Stimulated activated CD4-positive, alpha-beta T cell treated with anti-CD3 and anti-CD28 coated beads, Interleukin-2, amount 100 ng/mL, for 4 hours (primary cell): Measurements from ENCODE around the gene KBTBD6.
"Not testable (repeated sequence)": the region's sequence is repeated elsewhere in the genome, so short reads cannot be mapped to it uniquely, and the experiment has no call there.

Experiments used
- DNase-seq: peaks from one replicate; pipeline ENCODE4 v3.0.0-alpha.2; 2020; ENCODE audit warnings: low read depth

The KBTBD6 gene, protein sequence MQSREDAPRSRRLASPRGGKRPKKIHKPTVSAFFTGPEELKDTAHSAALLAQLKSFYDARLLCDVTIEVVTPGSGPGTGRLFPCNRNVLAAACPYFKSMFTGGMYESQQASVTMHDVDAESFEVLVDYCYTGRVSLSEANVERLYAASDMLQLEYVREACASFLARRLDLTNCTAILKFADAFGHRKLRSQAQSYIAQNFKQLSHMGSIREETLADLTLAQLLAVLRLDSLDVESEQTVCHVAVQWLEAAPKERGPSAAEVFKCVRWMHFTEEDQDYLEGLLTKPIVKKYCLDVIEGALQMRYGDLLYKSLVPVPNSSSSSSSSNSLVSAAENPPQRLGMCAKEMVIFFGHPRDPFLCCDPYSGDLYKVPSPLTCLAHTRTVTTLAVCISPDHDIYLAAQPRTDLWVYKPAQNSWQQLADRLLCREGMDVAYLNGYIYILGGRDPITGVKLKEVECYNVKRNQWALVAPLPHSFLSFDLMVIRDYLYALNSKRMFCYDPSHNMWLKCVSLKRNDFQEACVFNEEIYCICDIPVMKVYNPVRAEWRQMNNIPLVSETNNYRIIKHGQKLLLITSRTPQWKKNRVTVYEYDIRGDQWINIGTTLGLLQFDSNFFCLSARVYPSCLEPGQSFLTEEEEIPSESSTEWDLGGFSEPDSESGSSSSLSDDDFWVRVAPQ

DNA sequence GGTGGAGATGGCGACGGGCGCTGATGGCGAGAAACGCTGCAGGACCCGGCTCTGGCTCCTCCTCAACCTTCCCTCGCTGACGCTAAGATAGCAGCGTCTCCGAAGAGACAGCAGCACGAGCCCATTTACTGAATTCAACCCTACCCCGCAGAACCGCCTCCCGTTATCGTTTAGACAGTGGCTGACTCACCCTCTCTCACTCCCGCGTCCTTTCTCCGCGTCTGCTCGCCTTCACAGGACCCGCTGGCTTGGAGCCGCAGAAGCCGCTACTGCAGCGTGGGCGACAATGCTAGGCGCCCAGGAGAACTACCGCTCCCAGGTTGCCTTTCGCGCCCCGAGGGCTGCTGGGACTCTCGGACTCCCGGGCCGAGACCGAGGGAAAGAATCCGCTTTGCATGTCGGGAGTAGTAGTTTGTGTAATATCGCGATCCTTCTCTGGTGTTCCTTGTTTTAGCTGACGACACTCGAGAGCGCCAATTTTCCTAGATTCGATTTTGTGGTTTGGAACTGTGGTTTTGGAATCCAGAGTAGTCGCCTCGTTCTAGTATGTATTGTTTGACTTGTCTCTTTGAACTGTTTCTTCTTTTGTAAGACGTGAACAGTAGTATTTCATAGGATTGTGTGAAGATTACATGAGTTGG is at the start of gene KBTBD6:
KBTBD6 (minus strand) TSS at position 291 of the 641 bp plus-strand sequence. CDS start 291 bp downstream, outside the sequence.
- DNase-seq, result peak; percentile 95

DNA sequence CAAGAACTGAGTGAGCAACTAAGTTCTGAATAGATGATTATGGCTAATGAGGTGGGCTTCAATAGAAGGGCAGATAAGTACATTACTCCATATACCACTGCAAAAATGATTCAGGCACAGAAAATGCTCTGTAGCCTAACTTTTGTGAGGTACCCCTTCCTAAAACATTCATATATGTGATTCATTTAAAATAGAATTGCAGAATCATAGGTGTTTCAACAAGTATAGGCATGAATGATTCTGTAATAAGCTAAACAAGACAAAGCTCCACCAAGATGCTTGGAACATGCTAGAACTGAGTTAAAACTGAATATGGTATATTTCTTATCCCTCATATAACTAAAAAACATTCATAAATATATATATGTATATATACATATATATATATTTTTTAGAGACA is 49.6 kb upstream of the KBTBD6 start:
- no peak for DNase-seq

DNA sequence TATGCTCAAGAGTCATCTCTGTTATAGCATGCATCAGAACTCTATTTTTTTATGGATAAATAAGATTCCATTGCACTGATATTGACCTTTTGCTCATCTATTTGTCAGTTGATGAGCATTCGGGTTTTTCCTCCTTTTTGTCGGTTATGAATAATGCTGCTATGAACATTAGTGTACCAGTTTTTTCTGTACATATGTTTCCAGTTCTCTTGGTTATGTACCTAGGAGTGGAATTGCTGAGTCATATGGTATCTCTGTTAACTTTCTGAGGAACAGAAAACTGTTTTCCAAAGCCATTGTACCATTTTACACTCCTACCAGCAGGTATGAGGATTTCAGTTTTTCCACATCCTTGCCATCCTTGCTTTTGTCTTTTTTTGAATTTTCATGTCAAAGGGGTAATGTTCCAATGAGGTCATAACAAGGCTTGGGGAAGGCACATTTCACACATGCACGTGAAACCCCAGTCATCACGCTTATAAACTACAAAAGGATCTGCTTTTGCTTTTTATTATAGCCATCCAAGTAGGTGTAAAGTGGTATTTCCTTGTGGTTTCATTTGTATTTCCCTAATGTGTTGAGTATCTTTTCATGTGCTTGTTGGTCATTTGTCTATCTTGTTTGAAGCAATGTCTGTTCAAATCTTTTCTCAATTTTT is 47.1 kb upstream of the KBTBD6 start:
- no peak for DNase-seq

DNA sequence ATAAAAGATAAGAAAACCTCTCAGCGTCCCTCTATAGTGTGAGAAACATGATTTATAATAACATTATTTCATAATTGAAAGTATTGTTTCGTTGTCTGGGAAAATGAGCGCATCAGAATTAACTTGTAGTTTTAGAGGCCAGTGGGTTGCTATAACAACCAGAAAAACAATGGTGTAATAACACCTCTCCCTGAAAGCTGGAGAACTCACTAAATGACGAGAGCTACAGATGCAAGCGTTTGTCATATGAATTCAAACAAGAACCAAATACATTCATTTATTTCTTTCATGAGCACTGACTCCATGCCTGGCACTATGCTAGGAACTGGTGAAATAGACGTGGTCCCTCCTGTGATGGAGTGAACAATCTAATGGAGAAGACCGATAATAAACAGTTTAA is 45.4 kb upstream of the KBTBD6 start:
- no peak for DNase-seq

DNA sequence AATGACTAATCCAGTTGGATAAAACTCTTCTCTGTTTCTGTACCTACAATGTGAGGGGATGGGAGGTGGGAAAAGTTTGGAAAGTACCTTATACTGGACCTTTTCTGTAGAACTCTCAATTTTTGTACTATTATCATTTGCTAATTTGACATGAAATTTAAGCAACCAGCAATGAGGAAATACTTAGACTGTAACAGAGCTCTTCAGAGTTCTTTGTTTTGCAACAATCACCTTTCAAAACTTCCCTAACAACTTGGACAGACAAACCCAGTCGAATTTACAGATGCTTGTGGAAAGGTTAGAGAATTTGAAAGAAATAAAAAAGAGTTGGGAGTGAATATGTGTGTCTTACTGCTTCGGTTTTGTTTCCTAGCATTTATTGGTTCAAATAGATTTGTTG is 45.0 kb upstream of the KBTBD6 start:
- no peak for DNase-seq

DNA sequence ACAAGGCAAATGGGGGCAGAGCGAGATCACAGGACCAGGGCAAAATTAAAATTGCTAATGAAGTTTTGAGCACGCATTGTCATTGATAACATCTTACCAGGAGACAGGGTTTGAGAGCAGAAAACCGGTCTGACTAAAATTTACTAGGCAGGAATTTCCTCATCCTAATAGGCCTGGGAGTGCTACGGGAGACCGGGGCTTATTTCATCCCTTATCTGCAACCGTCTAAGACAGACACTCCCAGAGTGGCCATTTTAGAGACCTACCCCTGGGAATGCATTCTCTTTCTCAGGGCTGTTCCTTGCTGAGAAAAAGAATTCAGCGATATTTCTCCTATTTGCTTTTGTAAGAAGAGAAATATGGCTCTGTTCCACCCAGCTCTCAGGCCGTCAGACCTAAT is 43.0 kb upstream of the KBTBD6 start:
- not testable (repeated sequence) for DNase-seq

DNA sequence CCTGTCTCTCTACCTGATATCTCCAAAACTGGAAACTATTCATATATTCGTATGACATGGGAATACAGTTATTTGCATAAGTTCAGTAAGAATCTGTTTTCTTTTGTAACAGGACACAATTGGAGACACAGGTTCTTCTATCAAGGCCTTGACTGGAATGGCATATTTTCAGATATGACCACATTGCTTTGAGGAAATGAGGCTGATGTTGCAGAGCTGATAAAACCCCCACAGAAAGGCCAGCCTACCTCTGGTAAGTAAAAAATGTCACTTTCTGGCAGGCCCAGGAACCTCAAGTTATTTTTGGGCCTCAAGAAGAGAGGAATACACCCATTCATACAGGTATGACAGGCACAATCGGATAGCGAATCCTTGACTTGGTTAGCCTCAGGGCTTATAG is 29.5 kb upstream of the KBTBD6 start:
- DNase-seq, result no peak

DNA sequence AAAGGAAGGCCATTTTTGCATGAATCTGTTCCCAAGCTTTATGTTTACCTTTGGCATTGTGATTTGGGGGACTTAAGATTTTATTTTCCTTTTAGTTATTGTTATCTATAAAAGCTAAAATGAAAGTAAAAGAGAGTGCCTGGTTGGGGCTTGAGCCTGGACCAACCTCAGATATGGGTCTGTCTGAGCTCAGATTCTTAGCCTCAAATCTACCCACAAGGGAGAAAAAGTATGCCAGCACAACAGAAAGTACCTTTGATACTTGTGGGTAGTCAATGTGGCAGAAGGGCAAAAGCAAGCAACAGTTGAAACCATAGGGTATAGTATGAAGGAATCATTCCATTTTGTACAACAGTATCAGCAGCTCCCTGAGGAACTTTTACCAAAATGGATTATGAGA is 26.6 kb upstream of the KBTBD6 start:
- no peak for DNase-seq

DNA sequence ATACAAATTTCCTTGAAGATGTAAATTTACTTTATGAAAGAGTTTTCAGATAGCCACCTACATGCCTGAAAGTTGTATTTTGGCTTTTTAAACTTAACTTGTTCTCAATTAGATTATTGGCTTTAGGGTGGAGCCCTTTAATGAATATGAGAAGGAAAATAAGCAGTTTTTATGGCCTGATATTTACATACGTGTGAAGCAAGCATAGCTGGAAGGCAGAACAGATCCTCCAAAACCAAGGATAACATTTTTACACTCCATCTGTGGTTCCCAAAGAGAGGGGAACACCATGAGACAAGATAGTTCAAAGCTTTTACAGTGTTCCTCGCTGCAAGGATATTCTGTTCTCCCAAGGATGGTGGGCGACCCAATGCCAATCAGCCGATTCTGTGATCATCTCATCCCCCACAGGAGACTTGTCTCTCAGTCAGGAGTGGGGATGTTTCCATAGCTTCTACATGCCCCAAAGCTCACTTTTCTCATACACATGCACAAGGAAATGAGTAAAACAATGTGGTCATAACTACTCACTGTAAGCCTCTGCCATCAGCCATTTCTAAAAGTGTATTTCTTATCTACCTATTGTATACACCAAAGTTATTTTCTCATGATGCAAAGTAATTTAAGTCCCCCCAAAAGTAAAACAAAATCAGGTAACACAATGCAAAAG is 24.6 kb upstream of the KBTBD6 start:
- DNase-seq, result no peak

DNA sequence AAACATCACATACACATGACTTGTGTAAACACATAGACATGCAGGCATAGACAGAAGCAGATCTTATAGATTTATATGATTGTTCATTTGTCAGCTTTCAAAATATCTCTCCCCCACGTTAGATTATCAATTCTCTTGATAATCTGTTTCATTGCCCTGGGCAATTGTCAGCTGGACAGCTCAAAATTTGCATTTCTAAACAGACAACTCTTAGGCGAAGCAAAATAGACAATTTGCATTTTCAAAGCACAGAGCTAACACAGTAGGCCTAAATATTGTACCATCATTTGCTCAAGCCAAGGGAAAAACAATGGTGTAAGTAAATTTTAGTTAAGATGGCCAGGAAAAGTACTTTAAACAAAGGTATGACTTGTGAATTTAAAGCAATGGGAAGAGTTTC is 24.0 kb upstream of the KBTBD6 start:
- DNase-seq, result no peak

DNA sequence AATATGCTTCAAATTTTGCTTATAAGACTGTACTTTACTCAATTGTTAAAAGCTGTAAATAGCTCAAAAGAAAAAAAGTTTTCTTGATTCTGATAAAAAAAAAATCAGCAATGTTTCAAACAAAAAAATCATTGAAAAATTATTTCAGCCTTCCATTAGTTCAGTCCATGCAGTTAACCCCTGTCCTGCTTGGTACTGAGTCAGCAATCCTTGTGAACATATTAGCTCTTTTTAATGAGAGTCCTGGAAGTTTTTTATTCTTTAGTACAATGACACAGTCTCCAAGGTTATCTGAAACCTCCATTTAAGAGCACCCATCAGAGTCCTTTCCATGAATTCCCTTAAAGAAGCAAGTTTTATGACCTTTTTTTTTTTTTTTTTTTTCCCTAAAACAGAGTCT is 21.4 kb upstream of the KBTBD6 start:
- no peak for DNase-seq

DNA sequence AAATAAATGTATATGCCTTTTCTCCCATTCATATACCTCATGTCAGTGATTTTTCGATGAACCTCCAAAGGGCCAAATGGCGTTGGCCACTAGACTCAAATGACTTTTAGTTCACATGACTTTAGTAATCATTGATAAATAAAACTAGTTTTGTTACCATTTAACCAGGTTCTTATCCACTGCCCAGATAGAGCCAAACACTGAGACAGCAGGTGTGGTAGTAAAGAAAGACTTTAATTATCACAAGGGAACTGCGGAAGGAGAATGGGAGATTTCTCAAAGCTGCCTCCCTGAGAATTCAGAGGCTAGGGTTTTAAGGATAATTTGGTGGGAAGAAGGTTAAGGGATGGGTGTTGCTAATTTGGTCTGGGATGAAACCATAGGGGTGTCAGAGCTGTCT is 19.4 kb upstream of the KBTBD6 start:
- DNase-seq, result no peak

DNA sequence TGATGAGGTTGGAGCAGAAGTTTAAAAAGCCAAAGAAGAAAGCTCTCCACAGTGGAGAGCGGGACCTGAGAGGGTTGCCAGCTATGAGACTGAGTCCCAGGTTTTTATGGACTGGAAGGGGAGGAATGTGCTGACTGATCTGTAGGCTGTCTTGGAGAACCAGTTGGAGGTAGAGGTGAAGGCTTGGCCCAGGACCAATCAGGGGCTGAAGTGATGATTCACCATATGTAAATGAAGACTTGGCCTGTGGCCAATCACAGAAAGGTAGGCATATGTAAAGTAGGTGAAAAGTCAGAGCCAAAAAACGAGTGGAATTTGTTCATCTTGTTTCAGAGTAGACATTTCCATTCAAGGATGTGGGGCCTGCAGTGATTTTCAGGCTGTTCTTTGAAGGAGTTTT is 17.5 kb upstream of the KBTBD6 start:
- DNase-seq, result no peak

DNA sequence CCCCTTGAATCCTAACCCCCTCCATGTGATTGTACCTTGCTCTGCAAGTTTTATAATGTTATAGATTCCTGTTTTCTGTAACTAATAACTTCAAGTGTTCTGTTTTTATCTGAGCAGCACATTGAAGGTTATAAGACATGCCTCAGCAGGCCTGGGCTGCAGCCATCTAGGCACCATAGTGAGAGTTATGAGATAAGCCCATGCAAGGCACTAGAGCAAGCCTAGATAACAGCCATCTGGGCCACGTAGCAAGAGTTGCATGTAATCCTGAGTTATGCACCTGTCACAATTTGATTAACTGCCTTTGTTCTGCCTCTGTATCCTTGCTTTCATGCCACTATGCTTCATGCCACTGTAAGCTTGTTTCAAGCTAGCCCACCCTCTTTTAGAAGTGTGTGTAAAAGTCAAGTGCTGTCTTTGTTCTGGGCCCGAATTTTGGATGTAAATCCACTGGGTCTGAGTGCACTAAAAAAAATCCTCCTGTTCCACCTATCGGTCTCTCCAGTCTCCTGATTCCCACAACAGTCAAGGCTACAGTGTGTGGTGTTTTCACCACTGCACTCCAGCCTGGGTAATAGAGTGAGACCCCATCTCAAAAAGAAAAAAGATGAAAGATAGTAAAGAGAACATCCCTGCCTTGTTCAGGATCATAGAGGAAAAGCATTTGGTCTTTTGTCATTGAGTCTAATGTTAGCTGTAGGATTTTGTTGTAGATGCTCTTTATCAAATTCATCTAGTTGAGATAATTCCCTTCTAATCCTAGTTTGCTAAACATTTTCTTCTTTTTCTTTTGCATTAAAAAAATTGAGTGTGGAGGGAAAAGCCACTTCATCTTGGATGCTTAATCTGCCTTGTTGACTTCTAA is 16.0 kb upstream of the KBTBD6 start:
- no peak for DNase-seq

DNA sequence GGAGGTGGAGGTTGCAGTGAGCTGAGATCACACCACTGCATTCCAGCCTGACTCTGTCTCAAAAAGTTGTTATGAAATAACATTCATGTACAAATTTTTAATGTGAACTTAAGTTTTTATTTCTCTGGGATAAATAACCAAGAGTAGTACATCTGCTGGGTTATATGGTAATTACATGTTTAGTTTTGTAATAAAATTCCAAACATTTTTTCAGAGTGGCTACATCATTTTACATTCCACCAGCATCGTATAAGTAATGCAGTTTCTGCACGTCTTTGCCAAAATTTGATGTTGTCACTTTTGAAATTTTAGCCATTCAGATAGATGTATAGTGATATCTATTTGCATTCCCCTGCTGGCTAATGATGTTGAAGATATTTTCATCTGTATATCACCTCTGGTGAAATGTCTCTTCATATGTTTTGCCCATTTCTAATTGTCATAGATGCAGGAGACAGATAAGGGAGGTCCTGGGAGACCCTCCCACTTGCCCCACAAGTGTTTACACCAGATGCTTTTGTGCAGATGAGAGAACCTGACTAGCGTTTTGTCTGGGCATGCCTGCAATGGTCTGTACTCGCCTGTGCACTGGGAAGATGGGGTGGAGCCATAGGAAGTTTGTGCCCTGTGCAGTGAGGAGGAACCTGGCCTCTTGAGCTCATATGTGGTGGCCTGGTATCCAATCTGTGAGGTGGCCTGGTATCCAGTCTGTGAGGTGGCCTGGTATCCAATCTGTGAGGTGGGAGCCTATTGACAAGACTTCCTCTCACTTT is 12.7 kb upstream of the KBTBD6 start:
- DNase-seq, result no peak

DNA sequence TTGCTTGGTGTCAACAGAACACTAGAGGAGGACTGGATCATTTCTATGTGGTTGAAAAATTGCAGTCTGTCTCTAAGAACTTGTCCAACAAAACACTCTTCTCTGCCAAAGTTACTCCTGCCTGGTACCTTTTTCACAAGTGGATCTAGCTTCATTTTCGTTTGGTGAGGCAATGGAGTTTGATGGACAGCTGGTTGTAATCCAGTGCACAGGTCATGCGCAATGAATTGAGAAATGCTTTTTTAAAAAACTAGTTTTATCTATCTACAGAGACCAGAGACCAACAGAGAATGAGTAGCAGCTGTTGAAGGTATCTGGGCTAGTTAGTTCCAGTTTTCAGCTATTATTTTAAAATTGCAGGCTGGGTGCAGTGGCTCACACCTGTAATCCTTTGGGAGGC is 12.0 kb upstream of the KBTBD6 start:
- DNase-seq, result no peak

DNA sequence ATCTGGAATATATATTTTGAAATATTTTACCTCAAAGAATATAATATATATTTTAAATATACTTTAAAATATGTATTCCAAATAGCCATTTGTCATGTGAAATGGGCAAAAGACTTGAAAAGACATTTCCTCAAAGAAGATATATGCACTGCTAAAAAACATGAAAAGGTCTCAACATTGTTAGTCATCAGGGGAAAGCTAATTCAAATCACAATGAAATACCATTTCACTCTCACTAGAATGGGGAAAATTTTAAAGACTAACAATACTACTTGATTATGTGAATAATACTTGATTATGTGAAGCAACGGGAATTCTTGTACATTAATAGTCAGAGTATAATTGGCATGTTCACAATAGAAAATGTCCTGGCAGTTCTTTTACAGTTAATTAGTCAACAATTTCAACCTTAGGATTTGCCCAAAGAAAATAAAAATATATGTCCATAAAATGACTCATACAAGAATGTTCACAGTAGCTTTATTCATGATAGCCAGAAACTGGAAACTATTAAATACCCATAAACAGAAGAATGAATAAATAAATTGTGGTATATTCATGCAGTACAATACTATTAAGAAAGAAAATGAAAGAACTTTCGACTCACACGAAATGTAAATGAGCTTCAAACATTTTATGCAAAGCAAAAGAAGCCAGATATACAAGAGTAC is 6.8 kb upstream of the KBTBD6 start:
- DNase-seq, result no peak

DNA sequence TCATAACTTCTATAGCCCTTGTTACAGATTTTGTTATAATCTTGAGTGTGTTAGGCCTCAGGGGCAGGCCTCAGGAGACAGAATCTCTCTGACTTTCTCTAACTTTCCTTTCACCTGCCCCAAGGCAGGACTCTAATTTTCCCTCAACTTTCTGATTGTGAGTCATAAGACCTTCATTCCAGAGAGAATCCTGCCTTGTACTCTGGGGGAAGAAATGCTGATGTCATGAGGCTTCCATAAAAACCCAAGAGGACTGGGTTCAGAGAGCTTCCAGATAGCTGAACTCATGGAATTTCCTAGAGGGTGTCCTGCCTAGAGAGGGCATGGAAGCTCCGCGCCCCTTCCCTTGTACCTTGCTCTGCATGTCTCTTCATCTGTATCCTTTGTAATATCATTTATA is 5.3 kb upstream of the KBTBD6 start:
- DNase-seq, result no peak

DNA sequence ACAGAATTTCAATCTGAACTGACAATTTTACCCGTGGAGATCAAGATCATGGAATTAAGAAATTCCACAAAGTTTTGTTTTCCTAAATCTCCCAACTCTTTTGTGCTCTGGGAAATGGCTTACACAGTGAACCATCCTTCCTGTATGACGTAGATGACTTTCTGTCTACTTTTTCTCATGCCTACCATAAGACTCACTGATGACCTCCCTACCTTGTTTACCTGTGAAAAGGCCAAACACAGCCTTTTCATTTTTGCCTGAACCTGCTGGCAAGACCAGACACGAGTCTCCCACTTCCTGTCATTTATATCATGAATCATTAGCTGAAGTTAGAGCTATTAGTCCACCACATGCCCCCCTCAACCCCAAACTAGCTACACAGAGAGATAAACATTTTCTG is 4.6 kb upstream of the KBTBD6 start:
- no peak for DNase-seq
